Upper lobe of right lung (tissue), 1 donor: ENCODE results near the gene ARID1B. TPM values are rescaled to one million over a fixed set of nuclear protein-coding genes. Genes with fewer than 3 reads are reported as not detected.

Source experiments
- ATAC-seq: fragments of 200-7000 bp; cut with Tn5 transposase; one replicate; pipeline ENCODE4 v1.9.1; 2020; ENCODE audit warnings: mild to moderate bottlenecking, moderate library complexity
- DNase-seq: peaks from one replicate; pipeline ENCODE4 v3.0.0-alpha.2; 2020
- H3K27ac ChIP-seq: fragments of 200-600 bp; one replicate; pipeline ENCODE4 v1.8.0; 2022
- H3K27me3 ChIP-seq: fragments of 200-600 bp; one replicate; pipeline ENCODE4 v1.8.0; 2022; ENCODE audit warnings: mild to moderate bottlenecking
- H3K36me3 ChIP-seq: fragments of 200-600 bp; one replicate; pipeline ENCODE4 v1.8.0; 2022
- H3K4me1 ChIP-seq: fragments of 200-600 bp; one replicate; pipeline ENCODE4 v1.8.0; 2022
- H3K4me3 ChIP-seq: fragments of 200-600 bp; one replicate; pipeline ENCODE4 v1.8.0; 2022; ENCODE audit warnings: mild to moderate bottlenecking
- H3K9me3 ChIP-seq: fragments of 200-600 bp; one replicate; pipeline ENCODE4 v1.8.0; 2022
- CTCF ChIP-seq: fragments of 200-600 bp; IDR thresholded peaks from one replicate; pipeline ENCODE4 v1.8.0; 2022; ENCODE audit warnings: antibody characterized with exemption
- intact Hi-C: fragments of 100-400 bp; cut with DNase I; formaldehyde crosslinking; loops from one replicate; pipeline ENCODE4 v1.11.0; 2022
- total RNA-seq: library from RNA; stranded (reverse); fragmentation: NEBNext Ultra II Directional; extraction: Animal tissue kit (Norgen Biotek cat#: 25700); gene quantifications from one replicate; pipeline ENCODE4 v1.2.1, GENCODE V29; 2021
- donor health status: DM: no; HTN: yes; CAD: no; lungs with severe emphysema.

ARID1B gene
- total RNA-seq, 1 donor from 2014 or later: 80.4 TPM

DNA sequence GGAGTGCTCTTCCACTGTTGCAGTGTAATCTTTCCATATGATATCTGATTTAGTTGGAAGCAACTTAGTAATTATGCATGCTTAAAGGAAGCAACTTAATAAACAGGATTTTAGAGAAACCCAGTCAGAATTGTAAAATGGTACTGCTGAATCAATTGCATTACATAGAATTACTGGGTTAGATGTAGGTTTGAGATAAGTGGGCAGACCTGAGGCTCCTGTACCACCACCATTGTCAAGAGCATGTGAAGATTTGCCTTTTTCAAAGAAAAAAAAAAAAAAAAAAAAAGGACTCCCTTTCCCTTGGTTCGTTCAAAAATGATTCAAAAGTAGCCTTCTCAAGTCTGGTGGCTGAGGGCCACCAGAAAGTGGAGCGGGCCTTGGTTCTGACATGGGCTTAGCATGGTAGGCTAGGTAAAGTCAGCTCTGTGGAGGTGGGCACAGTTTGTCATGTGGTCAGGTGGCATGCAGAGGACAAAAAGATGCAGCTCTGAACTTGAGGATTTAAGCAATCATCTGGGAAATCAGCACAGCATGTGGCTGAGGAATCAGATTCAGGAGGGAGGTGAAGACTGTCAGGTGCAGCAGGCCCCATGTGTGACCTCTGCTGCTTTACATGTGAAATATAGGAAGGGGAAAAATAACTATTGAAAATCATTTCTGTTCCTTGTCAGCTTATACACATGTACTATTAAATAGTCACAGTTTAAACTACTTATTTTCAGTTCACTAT, 32.4 kb downstream of the ARID1B start:
- H3K4me1 ChIP-seq: peaks cover 31% of the 10 kb centered on the region
- H3K36me3 ChIP-seq: no peaks in the 10 kb centered on the region
- TF ChIP-seq CTCF: no peak
- no peaks in the 10 kb centered on the region for H3K27me3 ChIP-seq
- DNase-seq (no peak), ATAC-seq (no peak)
- intact Hi-C loops: no loop called here
- H3K9me3 ChIP-seq: no peaks in the 10 kb centered on the region
- H3K27ac ChIP-seq: no peak overlapping the region
- no peak overlapping the region for H3K4me3 ChIP-seq

- intact Hi-C loops: no loop called here
- peaks cover 48% of the 10 kb centered on the region for H3K4me1 ChIP-seq
- H3K27me3 ChIP-seq: no peaks in the 10 kb centered on the region
- no peaks in the 10 kb centered on the region for H3K36me3 ChIP-seq
- ATAC-seq (no peak), DNase-seq (no peak)
- no peak for TF ChIP-seq CTCF
- no peaks in the 10 kb centered on the region for H3K9me3 ChIP-seq
- no peak overlapping the region for H3K4me3 ChIP-seq
- H3K27ac ChIP-seq: no peak overlapping the region
Measured at GRCh38 chr6:156814036-156814581, 36.9 kb downstream of the ARID1B start.

DNA sequence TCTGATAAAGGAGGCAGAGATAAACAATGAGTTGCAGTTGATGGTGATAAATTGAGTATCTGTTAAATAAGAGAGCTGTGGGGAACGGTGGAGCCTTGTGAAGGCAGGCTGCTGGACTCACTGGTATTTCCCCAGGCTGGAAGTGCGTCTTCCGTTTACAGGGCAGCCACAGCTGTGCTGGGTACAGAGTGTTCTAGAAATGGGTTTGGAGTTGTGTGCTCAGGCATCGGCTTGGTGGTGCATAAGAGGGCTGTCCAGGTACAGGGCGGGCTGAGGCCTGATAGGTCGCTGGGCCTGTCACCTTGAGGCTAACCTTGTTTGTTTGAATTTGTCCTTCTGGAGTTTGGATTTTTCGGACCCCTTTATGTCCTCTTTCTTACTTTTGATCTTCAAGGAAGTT, 39.3 kb downstream of the ARID1B start:
- TF ChIP-seq CTCF: no peak
- Histone ChIP-seq H3K4me1 (peaks cover 51% of the 10 kb centered on the region), H3K27ac (peak overlapping the region; percentile 70), H3K9me3 (no peaks in the 10 kb centered on the region), H3K27me3 (no peaks in the 10 kb centered on the region), H3K4me3 (no peak overlapping the region), H3K36me3 (no peaks in the 10 kb centered on the region)
- ATAC-seq: peak; percentile 99
- intact Hi-C loops: no loop called here
- peak; percentile 83 for DNase-seq

DNA sequence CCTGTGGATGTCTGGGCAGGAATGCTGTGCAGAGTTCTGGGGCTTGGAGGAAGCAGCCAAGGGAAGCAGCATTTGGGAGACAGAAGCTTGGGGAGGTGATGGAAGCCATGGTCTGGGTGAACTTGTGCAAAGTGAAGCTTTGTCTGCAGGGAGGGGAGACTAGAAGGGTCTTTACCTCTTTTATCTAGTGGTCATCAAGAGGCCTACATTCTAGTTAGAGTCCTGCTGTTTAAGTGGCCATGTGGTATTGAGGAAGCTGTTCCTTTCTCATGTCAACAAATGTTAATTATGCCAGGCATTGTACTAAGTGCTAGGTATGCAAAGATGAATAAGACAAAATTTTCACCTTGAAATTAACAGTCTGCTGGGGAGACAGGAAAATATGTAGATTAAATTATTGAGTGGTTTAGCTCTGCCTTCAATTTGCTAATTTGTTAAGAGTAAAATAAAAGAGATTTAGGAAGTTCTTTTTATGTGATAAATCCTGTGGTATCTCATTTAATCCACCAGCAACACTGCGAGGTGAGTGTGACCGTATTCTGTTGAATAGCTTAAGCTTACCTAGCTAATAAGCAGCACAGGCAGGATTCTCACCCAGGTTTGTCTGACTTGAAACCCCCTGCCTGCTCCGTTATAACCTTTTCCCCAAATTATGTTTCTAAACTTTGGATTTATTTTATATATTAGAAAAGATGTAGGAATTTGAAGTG, 43.1 kb downstream of the ARID1B start:
- no peak for ATAC-seq

GRCh38 chr6:156821707-156822106, 44.5 kb downstream of the ARID1B start:
- no peak for DNase-seq
- Histone ChIP-seq H3K4me3 (no peak overlapping the region), H3K27ac (no peak overlapping the region), H3K9me3 (no peaks in the 10 kb centered on the region), H3K36me3 (no peaks in the 10 kb centered on the region), H3K27me3 (no peaks in the 10 kb centered on the region), H3K4me1 (peaks cover 61% of the 10 kb centered on the region)
- intact Hi-C loops: no loop called here
- ATAC-seq: no peak
- no peak for TF ChIP-seq CTCF

More for the DNA sequence above, 43.1 kb downstream of the ARID1B start:
- intact Hi-C loops: no loop called here
- TF ChIP-seq CTCF: no peak
- H3K4me1 ChIP-seq: peaks cover 61% of the 10 kb centered on the region
- H3K4me3 ChIP-seq: no peak overlapping the region
- no peaks in the 10 kb centered on the region for H3K36me3 ChIP-seq
- H3K9me3 ChIP-seq: no peaks in the 10 kb centered on the region
- no peaks in the 10 kb centered on the region for H3K27me3 ChIP-seq
- DNase-seq: no peak
- H3K27ac ChIP-seq: no peak overlapping the region
